ENCODE data around the gene RP9. TPM values are rescaled to one million over a fixed set of nuclear protein-coding genes. Genes with fewer than 3 reads are reported as not detected.

The RP9 gene
- total and polyA plus RNA-seq, 9 of the 15 experiments (the other 6 are each of a cell fraction or from before 2014, with no cell fraction given) = 10.7 to 44.8 (median 33.4) TPM

- TF ChIP-seq REST (IDR thresholded peaks at IDR 0.05; ENCODE audit: borderline replicate concordance) (peak; percentile 54; the same call in 1 of the 2 replicates), REST (CRISPR knock-in tag; IDR thresholded peaks at IDR 0.05; ENCODE audit: low read depth) (no peak), ZNF384 (IDR thresholded peaks at IDR 0.05; ENCODE audit: low read depth, low read length) (peak; percentile 45; the same call in 1 of the 2 replicates), CEBPB (tag; IDR thresholded peaks at IDR 0.05) (peak; percentile 65), CEBPG (CRISPR knock-in tag; IDR thresholded peaks at IDR 0.05) (0 out of 2 replicates have a peak, but pooled peaks have one; percentile 10), CEBPG (tag; conservative IDR thresholded peaks at IDR 0.05 in 1 of 2, IDR thresholded peaks at IDR 0.05 in 1 of 2) (peak; percentile 12 to 48; a peak in 2 of 4 replicates), MGA (IDR thresholded peaks at IDR 0.05) (0 out of 2 replicates have a peak, but pooled peaks have one; percentile 18)
These were observed 58.5 kb downstream of the RP9 start (continued) for GRCh38 chr7:33050535-33051318.
